GM12874 (cell line): ENCODE results near the gene NYAP2.

Experiments
- TF ChIP-seq, protein P1 (sequence below): IDR thresholded peaks from 2 replicates; pipeline ENCODE4 v1.5.1; 2011; ENCODE audit warnings: low read depth, mild to moderate bottlenecking, control low read depth, low read length, moderate library complexity; ENCODE audit not compliant: insufficient read depth

Gene NYAP2

DNA sequence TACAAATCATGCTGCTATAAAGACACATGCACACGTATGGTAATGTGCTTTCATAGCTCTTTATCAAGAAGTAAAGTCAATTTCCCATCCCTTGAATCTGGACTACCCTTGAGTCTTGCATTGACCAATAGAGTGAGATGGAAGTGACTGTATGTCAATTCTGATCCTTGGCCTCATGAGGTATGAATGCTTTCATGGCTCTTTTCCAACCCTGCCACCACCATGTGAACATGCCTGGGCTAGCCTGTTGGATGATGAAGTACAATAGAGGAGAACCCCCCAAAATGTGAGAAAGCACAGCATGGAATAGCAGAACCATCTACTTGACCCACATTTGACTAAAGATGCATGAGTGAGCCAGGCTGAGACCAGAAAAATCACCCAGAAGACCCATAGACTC is 237.0 kb downstream of the NYAP2 start:
- TF ChIP-seq, protein P1, sequence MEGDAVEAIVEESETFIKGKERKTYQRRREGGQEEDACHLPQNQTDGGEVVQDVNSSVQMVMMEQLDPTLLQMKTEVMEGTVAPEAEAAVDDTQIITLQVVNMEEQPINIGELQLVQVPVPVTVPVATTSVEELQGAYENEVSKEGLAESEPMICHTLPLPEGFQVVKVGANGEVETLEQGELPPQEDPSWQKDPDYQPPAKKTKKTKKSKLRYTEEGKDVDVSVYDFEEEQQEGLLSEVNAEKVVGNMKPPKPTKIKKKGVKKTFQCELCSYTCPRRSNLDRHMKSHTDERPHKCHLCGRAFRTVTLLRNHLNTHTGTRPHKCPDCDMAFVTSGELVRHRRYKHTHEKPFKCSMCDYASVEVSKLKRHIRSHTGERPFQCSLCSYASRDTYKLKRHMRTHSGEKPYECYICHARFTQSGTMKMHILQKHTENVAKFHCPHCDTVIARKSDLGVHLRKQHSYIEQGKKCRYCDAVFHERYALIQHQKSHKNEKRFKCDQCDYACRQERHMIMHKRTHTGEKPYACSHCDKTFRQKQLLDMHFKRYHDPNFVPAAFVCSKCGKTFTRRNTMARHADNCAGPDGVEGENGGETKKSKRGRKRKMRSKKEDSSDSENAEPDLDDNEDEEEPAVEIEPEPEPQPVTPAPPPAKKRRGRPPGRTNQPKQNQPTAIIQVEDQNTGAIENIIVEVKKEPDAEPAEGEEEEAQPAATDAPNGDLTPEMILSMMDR, result no peak

DNA sequence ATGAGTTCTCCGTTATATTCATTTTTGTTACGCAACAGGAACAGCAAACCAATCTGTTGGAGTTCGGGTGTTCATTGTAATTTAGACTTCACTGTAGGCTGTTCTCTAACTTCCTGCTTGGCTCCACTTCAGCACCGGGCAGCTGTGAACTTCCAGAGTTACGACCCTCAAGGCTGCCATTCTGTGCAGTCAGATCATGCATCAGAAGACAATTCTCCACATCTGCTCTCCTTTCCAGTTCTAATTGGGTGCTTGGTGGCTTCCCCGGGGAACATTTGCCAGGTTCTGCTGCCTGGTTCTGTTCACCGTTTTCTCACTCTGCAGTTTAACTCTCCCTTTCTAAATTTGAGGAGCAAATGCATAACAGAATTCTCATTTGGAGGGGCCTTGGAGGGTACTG is 237.7 kb downstream of the NYAP2 start:
- TF ChIP-seq, protein P1, result no peak

DNA sequence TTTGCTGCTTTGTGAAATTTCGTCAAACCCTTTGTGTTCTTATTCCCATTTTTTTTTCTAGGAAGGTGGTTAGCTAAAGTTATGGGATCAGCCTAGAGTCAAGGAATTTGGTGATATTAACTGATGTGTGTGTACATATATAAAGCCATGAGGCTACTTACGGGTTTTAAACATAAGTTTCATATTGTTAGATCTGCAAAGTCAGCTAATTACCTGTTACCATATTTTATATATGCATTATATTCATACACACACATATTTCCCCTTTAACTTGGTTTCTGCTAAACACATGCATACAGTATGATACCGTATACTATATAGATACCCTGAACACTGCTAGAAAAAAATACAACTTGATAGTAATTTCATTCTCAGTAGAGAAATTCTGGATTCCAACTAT is 241.0 kb downstream of the NYAP2 start:
- TF ChIP-seq, protein P1, result no peak

DNA sequence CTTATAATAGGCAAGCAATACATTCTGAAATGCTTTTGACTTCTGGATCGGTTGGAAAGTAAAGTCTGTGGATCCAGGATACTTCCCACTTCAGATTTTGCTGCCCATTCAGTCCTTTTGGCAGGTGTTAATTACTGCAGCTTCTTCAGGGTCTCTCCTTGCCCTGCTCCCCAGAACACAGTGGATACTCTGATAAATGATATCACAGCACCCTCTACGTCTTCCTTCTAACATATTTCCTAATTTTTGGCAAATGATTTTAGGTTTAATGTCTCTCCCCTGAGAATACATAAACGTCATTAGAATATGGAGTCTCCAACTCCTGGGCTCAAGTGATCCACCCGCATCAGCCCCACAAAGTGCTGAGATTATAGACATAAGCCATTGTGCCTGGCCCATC is 249.8 kb downstream of the NYAP2 start:
- TF ChIP-seq, protein P1, result no peak

DNA sequence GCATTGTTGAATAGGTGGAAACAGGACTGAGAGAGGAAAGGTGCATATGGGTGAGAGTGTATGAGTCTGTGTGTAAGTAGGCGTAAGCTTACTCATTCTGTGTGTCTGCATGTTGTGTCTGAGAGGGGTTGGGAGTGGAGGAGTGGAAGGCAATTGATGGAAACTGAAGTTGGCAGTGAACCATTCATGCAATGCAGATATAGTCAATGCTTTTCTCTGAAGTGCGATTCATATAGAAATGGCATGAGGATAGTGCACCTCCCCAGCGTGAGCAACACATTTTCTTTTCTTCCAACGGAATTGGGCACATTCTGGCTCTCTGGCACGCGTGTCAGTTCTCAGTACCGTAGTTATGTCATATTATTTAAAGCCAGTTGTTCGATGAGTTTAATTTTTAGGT is 250.5 kb downstream of the NYAP2 start:
- TF ChIP-seq, protein P1, result no peak

DNA sequence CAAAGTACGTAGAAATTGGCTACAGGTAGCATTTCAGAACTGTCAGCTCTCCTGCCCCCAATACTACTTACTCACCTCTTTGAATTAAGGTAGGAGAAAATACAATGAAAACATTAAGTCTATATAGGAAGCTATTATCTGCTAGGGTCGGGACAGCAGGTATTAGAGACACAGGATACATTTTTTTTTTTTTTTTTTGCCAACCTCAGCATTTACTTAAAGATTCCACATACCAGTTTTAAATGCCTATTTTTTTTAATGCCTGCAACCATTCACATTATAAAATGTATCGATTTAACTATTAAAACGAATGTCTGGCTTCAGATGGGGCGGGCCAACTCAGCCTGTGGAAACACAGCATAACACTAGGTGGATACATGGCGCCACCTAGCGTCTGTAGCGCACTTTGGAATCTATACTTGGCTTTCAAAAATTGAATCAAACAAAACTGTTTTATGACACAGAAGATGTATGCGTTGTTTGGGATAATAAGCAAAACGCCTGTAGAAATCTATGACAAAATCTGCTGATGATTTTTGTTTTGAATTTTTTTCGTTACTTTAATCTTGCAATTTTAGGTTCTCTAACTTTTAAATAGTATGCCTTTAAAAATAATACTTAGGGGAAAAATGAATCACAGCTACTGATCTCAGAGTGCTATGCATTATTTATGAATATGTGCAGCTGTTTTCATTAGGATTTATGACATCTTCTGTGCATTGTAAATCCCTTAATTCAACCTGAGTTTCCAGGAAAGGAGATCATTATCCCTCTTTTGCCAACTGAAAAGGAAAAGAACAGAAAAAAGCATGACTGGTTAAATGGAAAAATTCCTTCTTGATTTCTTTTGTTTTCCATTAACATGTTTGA is 261.0 kb downstream of the NYAP2 start:
- TF ChIP-seq, protein P1, result peak; percentile 70

DNA sequence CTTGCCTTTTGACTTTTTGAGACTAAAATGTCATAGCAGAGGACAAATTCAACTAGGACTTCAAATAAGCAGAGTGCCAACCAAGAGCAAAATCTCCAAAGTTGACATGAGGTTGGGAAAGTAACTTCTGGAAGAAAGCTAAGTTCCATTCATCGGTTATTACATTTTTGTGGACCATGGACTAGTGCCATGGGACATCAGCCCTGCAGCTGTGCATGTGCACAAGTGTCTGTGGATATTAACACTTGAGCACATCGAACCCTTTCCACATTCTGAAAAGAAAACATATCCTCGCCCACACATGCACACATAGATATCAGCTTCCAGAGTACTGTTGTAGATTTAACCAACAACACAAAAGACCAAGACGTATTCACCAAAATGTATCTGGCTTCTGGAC is 262.6 kb downstream of the NYAP2 start:
- TF ChIP-seq, protein P1, result no peak
